ENCODE data around the gene PCOLCE2.

DNA sequence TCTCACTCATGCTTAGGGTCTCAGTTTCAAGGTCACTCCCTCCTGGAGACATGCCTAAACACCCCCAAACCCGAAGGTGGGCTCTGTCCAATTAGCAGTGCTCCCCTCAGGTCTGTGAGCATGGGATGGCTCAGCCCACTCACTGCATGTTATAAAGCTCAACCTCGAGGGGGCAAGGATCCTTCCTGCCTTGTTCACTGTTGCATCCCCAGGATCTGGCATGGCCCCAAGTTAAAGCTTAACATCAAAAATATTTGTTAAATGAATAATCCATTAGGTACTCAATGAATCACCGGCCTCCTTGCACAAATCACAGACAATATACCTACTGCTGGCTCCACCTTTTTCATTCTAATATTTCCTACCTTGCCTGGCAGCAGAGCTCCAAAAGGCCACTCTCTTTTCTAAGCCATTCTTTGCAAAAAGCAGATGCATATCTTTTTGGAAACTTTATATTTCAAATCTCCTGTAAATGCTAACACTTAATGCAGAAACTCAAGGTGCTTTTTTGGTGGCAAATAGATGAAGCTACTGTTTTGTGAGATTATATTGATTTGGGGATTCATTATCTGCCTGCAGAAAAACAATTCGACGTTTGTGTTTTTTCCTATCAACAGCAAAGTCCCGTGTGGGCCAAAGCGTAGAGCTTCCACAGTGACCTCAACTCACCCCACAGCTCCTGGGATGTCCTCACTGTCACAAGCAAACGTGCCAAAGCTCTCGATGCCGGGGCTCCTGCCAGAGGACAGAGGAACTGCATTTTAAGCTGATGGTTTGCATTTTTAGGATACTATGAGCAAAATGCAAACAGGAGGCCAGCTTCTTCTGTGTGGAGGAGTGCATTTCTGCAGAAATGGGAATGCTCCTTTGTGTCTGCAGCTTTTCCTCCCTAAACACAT lies 35.4 kb downstream of the PCOLCE2 start:
- TF ChIP-seq, protein P1, sequence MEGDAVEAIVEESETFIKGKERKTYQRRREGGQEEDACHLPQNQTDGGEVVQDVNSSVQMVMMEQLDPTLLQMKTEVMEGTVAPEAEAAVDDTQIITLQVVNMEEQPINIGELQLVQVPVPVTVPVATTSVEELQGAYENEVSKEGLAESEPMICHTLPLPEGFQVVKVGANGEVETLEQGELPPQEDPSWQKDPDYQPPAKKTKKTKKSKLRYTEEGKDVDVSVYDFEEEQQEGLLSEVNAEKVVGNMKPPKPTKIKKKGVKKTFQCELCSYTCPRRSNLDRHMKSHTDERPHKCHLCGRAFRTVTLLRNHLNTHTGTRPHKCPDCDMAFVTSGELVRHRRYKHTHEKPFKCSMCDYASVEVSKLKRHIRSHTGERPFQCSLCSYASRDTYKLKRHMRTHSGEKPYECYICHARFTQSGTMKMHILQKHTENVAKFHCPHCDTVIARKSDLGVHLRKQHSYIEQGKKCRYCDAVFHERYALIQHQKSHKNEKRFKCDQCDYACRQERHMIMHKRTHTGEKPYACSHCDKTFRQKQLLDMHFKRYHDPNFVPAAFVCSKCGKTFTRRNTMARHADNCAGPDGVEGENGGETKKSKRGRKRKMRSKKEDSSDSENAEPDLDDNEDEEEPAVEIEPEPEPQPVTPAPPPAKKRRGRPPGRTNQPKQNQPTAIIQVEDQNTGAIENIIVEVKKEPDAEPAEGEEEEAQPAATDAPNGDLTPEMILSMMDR (conservative IDR thresholded peaks at IDR 0.05): no peak
- TF ChIP-seq ZFX (IDR thresholded peaks at IDR 0.05): no peak
